ENCODE data around the gene OSGIN1.

Gene OSGIN1

GRCh38 chr16:84007520-84007919 lies 54.5 kb downstream of the OSGIN1 start:
- no peak for DNase-seq

- DNase-seq, result no peak
These were observed 54.9 kb downstream of the OSGIN1 start for GRCh38 chr16:84007965-84008364.

GRCh38 chr16:84009282-84009681 lies 56.2 kb downstream of the OSGIN1 start:
- DNase-seq, result no peak

- DNase-seq, result peak; percentile 61
These were observed 60.9 kb downstream of the OSGIN1 start for GRCh38 chr16:84013787-84014569.

GRCh38 chr16:84014570-84015327 lies 61.7 kb downstream of the OSGIN1 start:
- no peak for DNase-seq

- no peak for DNase-seq
These were observed 62.4 kb downstream of the OSGIN1 start for GRCh38 chr16:84015399-84015798.
